Measurements from ENCODE around the gene S100PBP. TPM values are rescaled to one million over a fixed set of nuclear protein-coding genes. Genes with fewer than 3 reads are reported as not detected.

S100PBP gene
- polyA plus RNA-seq (ENCODE audit: insufficient read length in 4 of 4) = 10 to 100 TPM; 26.3 to 38.3 (median 32.9) TPM

DNA sequence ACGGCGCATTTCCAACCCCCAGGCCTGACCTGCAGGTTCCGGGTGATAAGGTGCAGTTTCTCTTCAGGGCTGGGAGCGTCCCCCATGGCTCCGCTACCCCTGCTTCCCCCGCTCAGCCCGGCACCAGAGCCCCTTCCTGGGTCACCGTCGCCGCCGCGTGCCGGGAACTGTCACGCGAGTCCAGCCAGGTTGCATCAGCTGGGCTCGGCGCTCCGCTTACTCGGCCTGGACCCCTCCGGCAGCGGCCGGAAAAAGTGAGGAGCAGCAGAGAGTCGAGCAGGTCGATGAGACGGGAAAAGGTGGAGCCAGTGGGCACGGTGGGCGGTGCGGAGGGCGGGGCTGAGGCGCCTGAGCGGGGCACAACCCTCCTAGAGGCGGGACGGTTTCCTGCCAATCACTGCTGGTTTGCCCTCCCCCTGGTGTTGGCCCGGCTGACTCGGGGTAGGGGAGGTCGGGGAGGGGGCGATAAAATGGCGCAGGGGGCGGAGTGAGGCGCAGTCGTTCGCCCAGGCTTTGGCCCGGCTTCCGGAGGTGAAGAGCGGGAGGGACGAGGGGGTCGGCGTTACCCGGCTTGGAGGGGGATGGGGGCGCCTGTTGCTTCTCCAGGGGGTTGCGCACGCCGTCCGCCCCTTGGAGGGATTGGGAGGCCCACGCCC lies at the start of gene S100PBP, which contains the start of gene YARS1:
S100PBP (plus strand) TSS at position 495 of the 656 bp plus-strand sequence. CDS start 8,447 bp downstream, outside the sequence.
YARS1 (minus strand) TSS at position 200 of the 656 bp plus-strand sequence; CDS start at position 86, 114 bp downstream.
- peak; percentile 94 to 97 (median 95) for DNase-seq (ENCODE audit: low read depth in 4 of 4, low spot score in 3 of 4)

- no peak for DNase-seq (ENCODE audit: low read depth in 4 of 4, low spot score in 3 of 4)
These were observed 49.2 kb upstream of the S100PBP start for GRCh38 chr1:32768110-32768850.

DNA sequence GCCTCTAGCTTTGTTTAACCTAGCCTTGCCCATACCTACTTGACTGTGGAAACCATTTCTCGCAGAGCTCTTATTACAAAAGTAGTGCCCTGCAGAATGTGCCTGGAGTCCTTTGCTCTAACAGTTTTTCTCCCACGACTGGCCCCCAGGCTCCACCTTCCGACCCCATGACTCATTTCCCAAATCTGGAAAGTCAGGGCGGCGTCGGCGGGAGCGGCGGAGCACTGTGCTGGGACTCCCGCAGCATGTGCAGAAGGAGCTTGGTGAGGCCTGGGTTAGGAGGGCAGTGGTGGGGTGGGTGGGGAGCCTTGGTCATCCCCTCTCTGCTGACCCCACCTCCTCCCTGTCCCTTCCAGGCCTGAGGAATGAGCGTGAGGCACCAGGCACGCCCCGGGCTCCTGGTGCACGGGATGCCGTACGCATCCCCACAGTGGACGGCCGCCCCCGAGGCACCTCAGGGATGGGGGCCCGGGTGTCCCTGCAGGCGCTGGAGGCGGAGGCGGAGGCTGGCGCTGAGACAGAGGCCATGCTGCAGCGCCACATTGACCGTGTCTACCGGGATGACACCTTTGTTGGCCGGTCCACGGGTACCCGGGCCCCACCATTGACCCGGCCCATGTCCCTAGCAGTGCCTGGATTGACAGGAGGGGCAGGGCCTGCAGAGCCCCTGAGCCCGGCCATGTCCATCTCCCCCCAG lies 47.8 kb upstream of the S100PBP start:
- DNase-seq (ENCODE audit: low read depth in 4 of 4, low spot score in 3 of 4) = no peak

GRCh38 chr1:32770221-32770731 lies 47.2 kb upstream of the S100PBP start:
- DNase-seq (ENCODE audit: low read depth in 4 of 4, low spot score in 3 of 4) = no peak

DNA sequence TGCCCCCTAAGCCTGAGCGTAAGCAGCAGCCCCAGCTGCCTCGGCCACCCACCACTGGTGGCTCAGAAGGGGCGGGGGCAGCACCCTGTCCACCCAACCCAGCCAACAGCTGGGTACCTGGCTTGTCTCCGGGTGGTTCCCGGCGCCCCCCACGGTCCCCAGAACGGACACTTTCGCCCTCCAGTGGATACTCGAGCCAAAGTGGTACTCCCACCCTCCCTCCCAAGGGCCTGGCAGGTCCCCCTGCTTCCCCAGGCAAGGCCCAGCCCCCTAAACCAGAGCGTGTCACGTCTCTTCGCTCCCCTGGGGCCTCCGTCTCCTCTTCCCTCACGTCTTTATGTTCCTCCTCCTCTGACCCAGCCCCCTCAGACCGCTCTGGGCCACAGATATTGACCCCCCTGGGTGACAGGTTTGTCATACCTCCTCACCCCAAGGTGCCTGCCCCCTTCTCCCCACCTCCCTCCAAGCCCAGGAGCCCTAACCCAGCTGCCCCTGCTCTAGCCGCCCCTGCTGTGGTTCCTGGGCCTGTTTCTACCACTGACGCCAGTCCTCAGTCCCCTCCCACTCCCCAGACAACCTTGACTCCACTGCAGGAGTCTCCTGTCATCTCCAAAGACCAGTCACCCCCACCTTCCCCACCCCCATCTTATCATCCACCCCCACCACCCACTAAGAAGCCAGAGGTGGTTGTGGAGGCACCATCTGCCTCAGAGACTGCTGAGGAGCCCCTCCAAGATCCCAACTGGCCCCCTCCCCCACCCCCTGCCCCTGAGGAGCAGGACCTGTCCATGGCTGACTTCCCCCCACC lies 46.5 kb upstream of the S100PBP start:
- no peak for DNase-seq (ENCODE audit: low read depth in 4 of 4, low spot score in 3 of 4)

- no peak for DNase-seq (ENCODE audit: low read depth in 4 of 4, low spot score in 3 of 4)
These were observed 45.7 kb upstream of the S100PBP start for GRCh38 chr1:32771561-32772280.

DNA sequence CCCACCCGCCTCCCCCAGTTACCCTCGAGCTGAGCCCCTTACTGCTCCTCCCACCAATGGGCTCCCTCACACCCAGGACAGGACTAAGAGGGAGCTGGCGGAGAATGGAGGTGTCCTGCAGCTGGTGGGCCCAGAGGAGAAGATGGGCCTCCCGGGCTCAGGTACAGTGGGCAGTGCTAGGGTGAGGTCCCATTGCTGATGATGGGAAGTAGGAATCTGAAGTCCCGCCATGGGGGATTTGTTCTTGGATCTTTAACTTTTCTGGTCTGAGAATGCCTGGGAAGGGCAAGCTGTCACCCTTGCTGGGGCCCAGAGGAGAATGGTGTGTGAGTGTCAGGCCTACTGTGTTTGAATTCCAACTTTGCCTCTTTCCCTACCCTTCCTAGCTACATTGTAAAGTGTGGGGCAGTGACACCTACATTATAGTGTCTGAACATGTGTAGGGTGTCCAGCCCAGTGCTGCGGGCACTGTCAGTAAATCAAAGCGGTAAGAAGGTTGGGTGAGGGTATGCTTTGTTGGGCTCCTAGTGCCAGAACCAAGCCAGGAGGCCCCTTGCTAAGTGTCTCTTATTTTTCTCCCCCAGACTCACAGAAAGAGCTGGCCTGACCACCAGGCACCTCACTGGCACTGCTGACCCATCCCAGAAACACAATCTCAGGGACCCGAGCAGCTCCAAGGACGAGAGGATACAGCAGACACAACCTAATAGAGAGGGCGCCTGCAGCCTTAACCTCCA lies 45.0 kb upstream of the S100PBP start:
- no peak for DNase-seq (ENCODE audit: low read depth in 4 of 4, low spot score in 3 of 4)

DNA sequence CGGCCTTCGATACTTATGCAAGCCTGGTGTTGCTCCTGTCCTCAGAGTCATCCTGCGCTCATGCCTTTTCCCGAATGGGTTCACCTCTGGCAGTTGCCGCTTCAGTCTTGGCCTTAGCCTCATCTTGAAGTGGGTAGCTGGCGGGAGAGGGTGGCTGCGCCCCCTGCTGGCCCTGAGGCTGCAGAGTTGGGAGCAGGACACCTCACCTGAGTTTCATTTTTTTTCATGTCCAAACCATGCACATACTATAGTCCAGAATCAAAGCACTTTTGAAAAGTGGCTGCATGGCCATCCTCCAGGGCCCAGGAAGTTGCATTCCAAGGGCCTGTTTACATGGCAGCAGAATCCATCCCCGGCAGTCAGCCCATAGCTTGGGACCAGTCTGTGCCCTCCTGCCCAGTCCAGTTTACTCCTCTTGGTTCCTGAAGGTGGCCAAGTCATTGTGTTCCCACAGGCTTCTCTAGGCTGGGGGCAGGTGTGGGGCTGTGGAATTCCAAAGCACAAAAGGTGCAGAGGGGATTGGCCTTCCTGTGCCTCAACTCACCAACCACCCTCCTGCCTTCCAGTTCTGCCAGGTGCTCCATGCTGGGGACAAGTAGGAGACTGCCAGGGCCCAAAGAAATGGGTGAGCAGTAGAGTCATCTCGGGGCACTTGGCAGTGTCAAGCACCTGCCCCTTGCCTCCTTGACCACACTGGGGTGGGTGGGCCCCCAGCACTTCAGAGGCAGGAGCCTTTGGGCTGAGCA lies 44.3 kb upstream of the S100PBP start:
- DNase-seq (ENCODE audit: low read depth in 4 of 4, low spot score in 3 of 4) = peak in 2 of 4 donors; percentile 51 to 76

- no peak for DNase-seq (ENCODE audit: low read depth in 4 of 4, low spot score in 3 of 4)
These were observed 43.5 kb upstream of the S100PBP start for GRCh38 chr1:32773764-32774463.

GRCh38 chr1:32774464-32774808 lies 43.0 kb upstream of the S100PBP start:
- no peak for DNase-seq (ENCODE audit: low read depth in 4 of 4, low spot score in 3 of 4)

- no peak for DNase-seq (ENCODE audit: low read depth in 4 of 4, low spot score in 3 of 4)
These were observed 42.4 kb upstream of the S100PBP start for GRCh38 chr1:32774950-32775634.

DNA sequence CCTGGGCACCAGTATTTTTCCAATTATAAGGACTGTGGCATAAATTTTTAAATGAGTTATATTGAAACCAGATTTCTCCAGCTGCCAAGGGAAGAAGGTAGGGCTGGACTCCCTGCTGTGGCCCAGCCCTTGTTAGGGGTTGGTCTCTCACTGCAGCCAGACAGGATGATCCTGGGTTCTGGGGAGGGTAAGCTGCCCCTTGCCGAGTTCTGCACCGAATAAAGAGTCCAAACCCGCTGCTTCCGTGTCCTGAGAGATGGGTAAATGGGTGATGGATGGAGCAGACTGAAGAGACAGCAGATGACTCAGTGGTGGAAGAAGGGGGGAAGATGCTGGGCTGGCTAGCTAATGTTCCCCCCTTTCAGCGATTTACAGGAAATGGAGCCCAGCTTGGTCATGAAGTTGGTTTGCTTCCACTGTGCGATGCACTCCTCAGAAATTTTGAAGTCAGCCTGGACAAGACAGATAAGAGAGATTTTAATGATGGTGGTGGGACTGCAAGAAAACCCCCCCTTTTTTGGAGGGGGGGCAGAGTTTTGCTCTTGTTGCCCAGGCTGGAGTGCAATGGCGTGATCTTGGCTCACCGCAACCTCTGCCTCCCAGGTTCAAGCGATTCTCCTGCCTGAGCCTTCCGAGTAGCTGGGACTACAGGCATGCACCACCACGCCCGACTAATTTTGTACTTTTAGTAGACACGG lies 41.7 kb upstream of the S100PBP start:
- no peak for DNase-seq (ENCODE audit: low read depth in 4 of 4, low spot score in 3 of 4)

DNA sequence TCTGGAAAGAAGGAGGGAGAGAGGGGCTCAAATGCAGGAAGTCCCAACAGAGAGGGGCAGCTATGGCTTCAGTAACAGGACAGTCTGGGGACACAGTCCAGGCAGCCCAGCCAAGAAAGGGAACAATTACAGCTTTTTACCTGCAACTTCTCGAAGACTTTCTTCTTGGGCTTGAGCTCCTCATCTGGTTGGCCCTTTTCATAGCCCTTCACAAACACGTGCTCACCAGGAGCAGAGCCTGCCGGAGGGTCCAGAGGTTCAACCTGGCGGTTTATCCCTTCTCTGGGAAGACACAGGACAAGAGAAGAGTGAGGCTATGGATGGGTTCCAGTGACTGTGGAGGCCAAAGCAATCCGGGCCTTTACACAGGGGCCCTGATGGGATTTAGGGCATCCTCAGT lies 38.2 kb upstream of the S100PBP start:
- DNase-seq (ENCODE audit: low read depth in 4 of 4, low spot score in 3 of 4) = no peak

- DNase-seq (ENCODE audit: low read depth in 4 of 4, low spot score in 3 of 4) = no peak
These were observed 37.4 kb upstream of the S100PBP start for GRCh38 chr1:32780005-32780404.

DNA sequence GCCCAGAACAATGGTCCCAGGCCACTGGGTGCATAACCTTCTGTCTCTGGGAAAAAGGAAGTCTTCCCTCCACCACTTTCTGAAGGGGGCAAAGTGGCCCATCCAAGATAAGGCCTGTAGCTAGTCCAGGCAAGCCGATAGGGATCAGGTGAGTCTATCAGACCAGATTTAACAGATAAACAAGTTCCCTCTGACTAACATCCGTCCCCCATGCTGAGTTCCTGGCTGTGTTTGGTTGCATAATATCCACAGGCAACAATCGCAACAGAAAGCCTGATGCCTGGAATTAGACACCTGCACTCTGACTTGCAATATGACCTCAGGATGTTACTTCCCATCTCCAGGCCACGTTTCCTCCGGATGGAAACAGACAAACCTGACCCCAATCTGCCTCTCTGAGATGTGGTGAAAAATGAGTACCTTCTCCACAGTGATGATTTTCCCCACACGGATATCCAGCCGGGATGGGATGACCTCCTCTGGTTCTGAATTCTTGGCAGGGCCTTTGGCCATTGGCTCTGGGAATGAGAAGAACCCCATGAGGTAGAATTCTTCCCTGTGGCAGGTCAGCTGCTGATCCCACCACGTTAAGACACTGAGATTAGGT lies 36.7 kb upstream of the S100PBP start:
- no peak for DNase-seq (ENCODE audit: low read depth in 4 of 4, low spot score in 3 of 4)

GRCh38 chr1:32782086-32782485 lies 35.4 kb upstream of the S100PBP start:
- no peak for DNase-seq (ENCODE audit: low read depth in 4 of 4, low spot score in 3 of 4)
